Hematopoietic multipotent progenitor cell treated with erythropoietin and hydrocortisone succinate and interleukin-3 and kit ligand, for 15 days (in vitro differentiated cells): ENCODE data around the gene SERPINA12.
"Not testable (repeated sequence)": the region's sequence is repeated elsewhere in the genome, so short reads cannot be mapped to it uniquely, and the experiment has no call there.

Source experiments
- DNase-seq: peaks from one replicate; pipeline ENCODE4 v3.0.0-alpha.2; 2015; ENCODE audit warnings: low spot score

SERPINA12 gene

DNA sequence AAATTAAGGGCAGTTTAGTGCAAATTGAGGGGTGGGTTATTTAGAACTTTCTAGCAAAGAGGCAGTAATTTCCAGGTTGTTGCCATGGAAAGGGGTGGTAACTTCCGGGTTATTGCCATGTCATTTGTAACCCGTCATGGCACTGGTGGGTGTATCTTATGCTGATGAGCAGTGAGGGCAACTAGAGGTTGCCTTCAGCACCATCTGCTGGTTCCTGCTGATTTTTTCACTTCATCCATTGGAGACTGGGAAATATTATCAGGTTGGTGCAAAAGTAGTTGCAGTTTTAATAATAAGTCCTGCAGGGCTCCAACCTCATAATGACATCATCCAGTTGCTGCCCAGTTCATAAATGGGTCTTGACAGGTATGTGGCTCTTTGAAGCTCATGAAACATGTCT, 27.6 kb upstream of the SERPINA12 start:
- no peak for DNase-seq

DNA sequence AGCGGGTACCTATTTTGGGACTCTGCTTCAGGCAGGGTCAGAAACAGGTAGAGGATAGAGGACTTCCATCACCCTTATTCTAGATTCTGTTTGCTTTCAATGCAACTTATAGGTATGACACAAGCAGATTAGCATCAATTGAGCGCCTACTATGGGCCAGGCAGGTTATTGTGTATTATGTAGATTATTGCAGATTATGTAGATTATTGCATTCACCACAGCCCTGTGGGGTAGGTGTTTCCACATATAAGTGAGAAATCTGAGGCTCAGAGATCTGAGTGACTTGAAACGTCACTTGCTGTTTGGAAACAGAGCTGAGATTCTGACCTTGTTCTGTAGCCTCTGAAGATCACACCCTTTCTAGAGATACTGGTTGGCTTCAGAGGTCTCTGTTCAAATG, 26.2 kb upstream of the SERPINA12 start:
- no peak for DNase-seq

DNA sequence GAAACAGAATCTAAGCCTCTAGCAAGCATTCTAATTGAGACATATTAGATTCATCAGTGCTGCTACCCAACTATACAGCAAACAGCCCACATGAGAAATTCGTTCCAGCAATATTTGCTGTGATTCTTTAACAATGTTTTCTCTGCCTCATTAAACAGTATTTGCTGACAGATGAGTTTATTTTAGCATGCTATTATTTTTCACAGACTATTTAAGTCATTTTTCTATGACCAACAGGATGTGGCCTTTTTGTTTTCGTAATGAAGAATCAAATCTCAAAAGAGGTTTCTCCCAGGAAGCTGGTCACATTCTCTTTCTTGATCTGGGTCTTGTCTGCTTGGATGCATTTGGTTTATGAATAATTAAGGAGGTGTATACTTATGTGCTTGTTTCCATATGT, 23.2 kb upstream of the SERPINA12 start:
- DNase-seq = no peak

DNA sequence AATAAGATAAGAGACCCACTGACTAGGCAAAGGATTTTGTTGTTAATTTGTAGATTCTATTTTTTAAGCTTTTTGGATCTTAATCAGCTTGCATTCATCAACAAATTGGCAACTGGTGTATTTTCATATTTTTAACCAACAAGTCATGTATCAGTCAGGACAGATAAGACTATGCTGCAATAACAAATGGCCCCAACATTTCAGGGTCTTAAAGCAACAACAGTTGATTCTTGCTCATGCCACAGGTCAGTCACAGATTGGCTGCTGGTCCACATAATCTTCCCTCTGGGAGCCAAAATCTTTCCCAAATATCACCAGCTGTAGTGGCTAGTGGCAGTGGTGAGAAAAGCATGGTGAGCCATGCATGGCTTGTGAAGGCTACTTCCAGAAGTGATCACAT, 21.9 kb upstream of the SERPINA12 start:
- no peak for DNase-seq

DNA sequence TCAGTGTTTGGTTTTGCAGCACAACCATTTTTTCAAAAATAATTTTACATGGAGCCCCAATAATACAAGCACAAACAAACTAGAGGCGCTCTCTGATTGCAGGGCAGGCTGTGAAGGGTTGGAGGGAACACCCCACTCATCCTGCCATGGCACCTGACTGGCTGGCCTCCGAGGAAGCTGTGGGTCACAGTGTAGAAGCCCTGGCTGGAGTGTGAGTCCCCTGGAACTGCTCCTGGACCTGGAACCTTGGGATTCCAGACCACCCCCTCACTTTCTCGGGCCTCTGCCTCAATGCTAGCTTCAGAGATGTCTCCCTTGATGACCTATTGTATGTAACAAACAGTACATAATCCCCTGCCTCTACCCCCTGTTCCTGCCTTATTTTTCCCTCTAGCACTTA, 14.8 kb upstream of the SERPINA12 start:
- no peak for DNase-seq

DNA sequence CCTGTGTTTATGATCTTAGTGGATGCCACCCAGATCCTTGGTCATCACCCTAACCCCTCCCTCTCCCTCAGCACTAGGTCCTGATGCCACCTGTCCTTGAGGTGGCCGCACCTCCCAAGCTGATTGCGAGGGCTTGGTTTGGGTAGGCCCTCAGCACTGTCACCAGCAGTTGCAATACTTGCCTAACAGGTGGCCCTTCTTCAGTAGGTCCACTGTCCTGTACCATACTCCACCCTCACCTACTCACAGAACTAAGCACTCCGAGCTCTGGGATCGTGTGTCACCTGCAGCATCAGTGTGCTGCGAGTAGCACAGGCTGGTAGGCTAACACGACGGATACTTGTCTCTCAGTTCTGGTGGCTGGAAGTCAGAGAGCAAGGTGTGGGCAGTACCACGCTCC, 14.0 kb upstream of the SERPINA12 start:
- no peak for DNase-seq

DNA sequence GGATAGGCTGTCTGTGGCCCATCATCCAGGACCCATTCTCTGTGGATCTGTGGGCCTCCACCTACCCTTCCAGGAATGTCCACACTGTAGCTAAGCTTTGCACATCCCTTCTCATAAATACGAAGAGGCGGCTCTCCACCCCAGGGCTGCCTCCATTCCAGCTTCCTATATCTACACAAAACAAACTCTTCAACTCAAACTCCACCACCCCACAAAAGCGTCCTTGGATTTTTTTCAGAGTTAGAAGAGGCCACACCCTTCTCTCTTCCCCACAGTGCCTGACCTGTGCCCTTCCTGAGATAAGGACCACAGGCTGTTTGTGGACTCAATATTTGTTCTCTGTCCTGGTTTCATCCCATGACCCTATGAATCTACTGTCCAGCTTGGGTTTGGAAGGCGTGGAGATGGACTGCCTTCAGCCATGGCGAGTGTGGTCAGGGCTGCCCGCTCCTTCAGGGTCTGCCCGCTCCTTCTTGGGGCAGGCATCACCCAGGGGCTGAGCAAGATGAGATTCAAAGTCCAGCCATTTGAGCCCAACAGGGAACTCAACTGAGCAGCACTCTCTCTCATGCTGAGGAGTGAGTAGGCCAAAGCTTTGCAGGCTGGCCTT, 13.0 kb upstream of the SERPINA12 start:
- DNase-seq = no peak

DNA sequence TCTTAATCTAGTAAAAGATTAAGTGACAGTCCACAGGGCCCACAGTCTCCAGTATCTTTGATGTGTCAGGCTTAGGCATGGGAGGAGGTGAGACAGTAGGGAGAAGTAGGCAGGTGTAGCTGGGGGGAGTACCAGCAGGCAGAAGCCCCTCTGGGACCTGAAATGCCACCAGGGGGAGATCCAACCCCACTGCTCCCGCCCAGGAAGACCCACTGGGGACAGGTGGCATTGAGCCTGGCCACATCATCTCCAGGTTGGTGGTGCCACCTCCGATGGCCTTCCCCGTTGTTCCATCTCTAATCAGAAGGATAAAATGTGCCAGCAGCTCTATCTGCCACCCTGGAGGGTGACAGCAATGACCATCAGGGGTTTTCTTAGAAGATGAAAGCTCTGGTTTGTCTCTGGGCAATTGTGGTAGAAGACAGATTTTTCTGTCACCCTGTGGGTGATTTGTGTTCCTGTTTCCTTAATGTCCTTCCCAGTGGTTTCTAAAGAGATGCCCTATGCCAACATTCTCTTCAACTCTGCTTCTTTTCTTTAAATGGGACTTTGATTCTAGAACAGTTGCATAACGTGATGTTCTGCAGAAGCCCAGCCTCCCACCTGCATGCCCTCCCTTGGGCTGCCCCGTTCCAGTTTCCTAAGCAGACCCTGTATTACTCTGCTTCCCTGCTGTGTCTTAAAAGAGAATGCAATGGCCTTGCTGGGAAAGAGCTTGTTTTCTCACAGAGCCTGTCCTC, 12.3 kb upstream of the SERPINA12 start:
- DNase-seq = no peak

DNA sequence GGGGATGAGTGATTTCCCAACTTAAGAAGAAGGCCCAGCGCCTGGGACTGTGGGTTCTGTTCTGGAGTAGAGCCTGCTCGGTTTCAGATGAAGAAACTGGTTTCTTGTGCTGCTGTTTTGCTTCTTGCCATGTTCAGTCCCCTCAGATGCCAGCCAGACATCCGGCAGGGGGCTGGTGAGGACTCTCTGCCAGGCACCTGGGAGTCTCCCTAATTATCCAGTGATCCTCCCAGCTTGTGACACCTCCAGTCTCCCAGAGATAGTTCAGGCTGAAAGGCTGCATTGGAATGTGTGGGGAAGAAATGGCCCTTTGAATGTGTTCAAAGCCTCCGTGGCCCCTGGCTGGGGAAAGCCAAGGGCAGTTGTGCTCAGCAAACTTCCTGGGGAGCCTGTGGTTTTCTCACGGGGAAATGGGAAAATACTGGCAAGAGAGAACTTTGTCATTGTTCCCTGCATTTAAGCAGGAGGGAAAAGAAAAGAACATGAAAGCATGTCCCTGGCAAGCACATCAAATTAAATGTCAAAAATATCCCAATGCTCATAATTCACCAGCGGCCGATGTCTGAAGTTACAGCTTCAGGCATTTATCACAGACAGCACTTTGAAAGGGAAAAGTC, 8.5 kb upstream of the SERPINA12 start:
- no peak for DNase-seq

DNA sequence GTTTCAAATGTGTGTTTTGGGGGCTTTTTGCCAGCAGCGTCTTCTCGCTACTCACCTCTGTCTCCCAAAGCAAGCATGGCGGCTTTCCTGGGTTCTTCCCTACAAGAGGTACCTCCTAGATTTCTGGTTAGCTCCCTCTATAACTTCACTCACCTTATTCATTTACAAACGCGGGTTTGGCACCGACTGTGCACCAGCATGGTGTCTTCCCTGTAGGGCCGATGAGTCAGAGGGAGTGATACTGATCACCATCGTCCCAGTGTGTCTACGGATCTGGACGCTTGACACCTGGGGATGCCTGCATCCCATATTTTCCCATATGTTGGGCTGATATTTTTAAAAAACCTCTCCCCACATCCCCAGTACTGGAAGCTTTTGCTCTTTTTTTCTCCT, 8.0 kb upstream of the SERPINA12 start:
- DNase-seq = no peak

DNA sequence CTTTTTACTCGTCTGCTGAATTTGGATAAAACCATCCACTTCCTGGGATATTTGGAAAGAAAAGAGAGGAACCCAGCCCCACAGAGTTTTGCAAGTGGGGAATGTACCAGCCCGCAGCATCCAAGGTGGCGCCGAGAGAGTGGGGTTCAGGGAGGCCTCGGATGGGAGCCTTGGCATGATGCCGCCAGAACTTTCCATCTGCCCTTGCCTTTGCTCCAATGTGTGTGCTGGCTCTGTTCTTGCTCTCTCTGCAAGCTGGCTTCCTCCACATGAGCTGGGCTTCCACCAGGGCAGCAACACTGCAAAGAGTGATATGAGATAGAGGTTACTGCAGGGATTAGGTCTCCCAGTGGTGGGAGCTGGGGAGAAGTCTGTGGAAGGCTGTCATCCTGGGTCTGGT, 6.6 kb upstream of the SERPINA12 start:
- no peak for DNase-seq

DNA sequence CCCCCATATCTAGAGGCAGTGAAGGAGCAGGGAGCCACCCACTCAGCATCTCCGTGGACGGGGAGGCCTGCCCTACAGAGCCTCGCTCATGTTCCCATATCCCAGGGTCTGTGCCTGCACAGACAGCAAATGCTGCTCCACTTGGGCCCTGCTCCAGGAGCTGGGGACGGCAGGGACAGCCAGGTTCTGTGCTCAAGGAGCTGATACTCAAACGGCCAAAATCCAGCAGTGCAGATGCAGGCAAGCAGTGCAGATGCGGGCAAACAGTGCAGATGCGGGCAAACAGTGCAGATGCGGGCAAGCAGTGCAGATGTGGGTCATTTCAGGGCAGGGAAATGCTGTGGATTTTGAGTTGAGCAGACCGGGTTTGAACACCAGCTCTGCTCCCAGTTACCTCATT, 6.2 kb upstream of the SERPINA12 start:
- no peak for DNase-seq

DNA sequence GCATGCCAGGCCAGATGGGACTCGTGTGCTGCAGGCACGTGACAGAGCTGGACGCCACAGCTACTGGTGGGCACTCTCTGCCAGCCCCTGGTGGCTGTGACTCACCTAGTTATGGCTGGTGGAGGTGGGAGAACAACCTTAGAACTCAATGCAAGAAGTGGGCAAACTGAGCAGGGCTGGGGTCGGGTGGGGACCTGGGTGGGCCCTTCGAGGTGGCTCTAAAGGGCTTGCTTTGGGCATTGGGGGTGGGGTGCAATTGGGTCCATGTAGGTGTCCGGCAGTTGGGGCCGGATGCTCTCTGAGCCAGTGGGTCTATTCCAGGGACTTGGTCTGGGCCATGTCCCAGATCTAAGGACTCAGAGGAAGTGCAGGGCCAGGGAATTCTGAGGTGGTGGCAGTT, 5.1 kb upstream of the SERPINA12 start:
- no peak for DNase-seq

DNA sequence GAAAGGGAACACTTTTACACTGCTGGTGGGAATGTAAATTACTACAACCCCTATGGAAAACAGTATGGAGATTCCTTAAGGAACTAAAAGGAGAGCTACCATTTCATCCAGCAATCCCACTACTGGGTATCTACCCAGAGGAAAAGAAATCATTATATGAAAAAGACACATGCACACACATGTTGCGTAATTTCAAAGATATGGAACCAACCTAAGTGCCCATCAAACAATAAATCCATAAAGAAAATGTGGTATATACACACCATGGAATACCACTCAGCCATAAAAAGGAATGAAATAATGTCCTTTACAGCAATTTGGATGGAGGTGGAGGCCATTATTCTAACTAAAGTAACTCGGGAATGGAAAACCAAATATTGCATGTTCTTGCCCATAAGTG, 1.2 kb upstream of the SERPINA12 start:
- DNase-seq = not testable (repeated sequence)

DNA sequence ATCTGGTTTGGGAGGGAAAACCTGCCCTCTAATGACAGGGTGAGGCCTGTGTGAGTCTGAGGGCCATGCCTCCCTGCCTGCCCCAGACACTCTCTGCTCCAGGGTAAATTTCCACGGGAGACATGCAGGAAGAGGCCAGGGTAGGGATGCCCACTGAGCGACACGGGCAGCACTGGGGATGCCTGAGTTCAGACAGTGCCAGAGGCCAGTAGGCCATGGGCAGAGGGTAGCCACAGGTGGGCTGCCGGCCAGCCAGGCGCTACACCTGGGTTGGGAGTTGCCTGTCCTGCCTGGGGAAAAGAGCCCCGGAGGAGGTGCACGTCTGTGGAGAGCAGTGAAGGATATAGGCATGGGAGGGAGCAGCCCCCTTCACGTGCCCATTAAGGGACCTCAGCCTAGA, 3.6 kb downstream of the SERPINA12 start:
- no peak for DNase-seq

DNA sequence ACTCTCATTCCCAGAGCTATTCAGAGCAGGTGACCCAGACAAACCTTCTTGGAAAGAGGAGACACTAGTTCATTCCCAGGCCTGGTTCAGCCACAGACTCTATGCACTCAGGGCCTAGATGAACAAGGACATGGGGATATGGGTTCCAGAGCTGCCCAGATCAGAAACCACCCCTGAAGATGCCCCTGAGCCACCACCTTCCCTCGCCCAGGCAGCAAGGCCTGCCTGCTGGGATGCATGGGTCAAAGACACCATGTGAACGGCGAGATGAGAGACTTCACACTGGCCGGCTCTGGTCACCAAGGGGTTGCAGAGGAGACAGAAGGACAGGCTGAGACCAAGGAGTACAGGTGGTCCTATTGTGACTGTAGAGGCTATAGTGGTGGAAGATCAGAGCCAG, 4.1 kb downstream of the SERPINA12 start:
- no peak for DNase-seq

DNA sequence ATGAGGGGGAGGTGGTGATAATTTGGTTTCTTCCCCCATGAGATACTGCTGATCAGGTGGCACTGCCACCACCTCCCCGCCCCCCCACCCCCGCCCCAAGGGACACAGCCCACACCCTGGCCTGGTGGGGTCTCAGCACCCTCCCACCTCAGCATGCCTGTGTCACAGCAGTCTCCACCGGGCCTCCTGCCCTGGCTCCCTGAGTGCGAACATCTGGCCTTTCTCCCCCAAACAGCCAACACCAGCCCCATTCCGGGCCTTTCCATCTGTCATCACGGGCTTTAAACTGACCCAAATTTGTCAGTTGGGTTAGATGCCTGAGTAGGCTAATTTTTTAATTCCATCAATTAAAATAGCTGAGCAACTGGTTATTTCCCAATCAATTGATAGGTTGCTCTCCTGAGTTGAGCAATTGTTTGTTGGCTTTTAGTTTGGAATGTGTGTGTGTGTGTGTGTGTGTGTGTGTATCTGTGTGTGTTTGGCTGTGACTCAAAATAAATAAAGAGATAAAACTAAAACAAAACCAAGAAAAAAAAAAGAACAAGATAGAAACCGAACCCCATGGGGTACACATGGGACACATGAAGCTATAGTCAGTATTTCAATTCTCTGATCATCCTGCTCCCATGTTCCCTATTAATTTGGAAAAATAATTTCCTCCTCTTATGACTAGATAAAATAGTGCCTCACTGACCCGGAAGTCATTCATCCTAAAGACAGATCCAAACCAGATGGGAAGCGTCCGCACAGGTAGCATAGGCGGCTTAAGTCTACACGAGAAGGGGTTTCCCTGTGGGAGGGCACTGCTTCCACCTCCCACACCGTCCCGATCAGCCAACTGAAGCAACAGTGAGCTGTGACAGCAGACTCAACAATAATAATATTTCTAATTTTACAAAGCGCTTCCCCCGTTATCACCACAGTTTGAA, 7.4 kb downstream of the SERPINA12 start:
- DNase-seq = no peak

DNA sequence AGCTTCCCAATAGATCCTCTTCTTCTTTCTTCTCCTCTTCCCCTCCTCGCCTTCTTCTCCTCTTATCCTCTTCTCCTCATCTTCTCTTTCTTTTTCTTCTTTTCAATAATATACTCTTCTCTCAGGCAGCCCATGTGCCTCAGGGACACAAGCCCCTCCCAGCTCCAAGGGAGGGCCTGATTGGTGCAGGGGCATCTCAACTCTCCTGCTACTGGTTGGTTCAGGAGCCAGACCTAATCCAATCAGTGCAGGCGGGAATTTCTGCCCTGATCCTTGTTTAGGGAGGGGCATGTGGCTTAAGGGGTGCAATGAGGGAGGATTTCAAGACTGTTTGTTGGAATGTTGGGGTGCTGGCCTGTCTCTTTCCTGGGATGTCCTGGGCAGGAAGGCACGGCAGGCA, 9.0 kb downstream of the SERPINA12 start:
- DNase-seq = no peak

DNA sequence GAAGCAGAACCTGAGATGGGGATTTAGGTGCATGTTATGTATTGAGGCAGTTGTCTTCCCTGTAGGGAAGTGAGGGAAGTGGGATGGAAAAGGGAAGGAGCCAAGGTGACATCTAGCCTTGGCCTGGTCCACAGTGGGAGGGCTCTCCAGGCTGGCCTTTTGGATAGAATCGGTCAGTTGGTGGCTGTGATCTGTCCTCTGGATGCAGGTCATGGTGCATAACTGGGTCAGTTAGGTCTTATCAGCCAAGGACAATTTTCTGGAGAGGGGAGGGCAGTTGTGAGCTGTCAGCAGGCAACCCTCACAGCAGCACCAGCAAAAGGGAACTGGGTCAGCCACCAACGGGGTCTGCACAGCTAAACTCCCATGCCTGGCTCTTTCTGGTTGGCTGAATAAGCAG, 9.6 kb downstream of the SERPINA12 start:
- DNase-seq = no peak

DNA sequence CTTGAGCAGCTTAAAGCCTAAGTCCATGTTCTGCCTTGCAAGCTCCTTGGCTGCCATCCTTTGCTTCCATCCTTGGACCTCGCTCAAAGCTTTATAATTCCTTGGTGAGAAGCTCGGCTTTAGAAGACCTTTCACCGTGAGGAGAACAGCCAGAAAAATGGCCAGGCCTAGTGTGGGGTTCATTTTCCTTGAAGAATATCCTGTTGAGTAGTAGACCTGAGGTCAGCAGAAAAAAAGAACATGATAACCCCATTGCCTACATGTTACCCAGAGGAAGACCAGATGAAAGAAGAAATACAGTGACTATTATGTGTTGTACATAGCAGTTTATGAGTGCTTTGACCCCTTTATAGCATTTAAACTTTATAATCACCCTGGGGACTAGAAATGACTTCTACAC, 11.1 kb downstream of the SERPINA12 start:
- DNase-seq = no peak

DNA sequence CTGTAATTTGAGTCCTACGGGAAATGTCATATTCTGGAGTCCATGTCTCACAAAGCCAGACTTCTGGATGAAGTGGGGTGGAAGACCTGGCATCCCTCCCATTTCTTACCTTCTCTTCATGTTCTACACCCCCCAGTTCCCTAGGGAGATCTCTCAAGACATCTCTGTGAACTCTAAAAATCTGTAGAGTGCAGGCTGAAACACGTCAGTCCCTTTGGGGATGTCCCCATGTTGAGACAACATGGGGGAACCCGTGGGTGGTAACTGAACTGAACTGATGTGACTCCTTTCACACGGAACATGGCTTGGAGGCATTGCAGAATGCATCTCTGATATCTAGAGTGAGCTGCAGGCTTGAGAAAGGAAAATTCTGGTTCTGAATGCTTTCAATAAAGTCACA, 15.2 kb downstream of the SERPINA12 start:
- no peak for DNase-seq

DNA sequence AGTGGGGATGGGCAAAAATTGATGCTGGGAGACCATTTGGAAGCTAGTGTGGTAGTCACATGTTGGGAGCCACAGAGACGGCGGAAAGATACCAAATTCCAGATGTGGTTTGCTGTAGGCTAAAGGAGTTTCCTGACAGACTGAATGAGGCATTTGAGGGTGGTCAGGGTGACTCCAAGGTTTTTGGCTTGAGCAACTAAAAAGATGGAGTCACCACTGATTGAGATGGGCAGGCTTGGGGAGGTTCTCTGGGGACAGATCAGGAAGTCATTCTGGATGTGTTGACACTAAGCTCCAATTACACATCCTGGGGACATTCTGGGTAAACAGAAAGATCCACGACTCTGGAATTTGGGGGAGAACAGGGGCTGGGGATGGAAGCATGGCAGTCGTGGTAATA, 17.8 kb downstream of the SERPINA12 start:
- DNase-seq = no peak

DNA sequence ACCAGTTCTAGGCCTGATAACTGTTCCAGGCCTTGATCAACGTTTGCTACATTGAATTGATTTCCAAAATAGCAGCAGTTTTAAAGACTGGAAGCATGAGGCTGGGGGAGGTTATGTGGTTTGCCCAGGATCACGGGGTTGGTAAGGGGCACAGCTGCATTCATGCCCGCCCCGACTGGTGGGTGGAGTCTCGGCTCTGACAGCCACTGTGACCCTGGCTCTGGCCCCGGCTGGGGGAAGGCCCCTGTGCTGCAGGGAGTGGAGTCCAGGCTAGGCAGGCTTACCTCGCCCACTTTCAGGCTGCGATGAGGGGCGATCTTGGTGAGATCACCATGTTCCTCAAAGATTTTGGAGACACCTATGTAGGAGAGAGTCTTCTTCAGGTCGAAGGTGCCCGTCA, 19.9 kb downstream of the SERPINA12 start:
- DNase-seq = no peak
